Testis (tissue), 2 donors: ENCODE data around the gene CSF3R.
"Not testable (repeated sequence)": the region's sequence is repeated elsewhere in the genome, so short reads cannot be mapped to it uniquely, and the experiment has no call there.

Source experiments
- POLR2A ChIP-seq: fragments of 450-650 bp; IDR thresholded peaks from one replicate; pipeline ENCODE4 v1.6.1; 2017; ENCODE audit warnings: antibody characterized with exemption, mild to moderate bottlenecking, moderate library complexity
- TF ChIP-seq, protein P1 (sequence below), 3 experiments: fragments of 450-650 bp in 2 of 3; fragments of 200-600 bp in 1 of 3; sonication (generic) in 1 of 3; IDR thresholded peaks; one replicate each; pipeline ENCODE4 v1.5.1; 2016 to 2019; ENCODE audit warnings: antibody characterized with exemption in 3 of 3, mild to moderate bottlenecking in 2 of 3, moderate library complexity in 1 of 3

GRCh38 chr1:36511220-36511619 is 28.5 kb upstream of the CSF3R start:
- TF ChIP-seq, protein P1, sequence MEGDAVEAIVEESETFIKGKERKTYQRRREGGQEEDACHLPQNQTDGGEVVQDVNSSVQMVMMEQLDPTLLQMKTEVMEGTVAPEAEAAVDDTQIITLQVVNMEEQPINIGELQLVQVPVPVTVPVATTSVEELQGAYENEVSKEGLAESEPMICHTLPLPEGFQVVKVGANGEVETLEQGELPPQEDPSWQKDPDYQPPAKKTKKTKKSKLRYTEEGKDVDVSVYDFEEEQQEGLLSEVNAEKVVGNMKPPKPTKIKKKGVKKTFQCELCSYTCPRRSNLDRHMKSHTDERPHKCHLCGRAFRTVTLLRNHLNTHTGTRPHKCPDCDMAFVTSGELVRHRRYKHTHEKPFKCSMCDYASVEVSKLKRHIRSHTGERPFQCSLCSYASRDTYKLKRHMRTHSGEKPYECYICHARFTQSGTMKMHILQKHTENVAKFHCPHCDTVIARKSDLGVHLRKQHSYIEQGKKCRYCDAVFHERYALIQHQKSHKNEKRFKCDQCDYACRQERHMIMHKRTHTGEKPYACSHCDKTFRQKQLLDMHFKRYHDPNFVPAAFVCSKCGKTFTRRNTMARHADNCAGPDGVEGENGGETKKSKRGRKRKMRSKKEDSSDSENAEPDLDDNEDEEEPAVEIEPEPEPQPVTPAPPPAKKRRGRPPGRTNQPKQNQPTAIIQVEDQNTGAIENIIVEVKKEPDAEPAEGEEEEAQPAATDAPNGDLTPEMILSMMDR (IDR thresholded peaks at IDR 0.05) = not testable (repeated sequence)
- TF ChIP-seq POLR2A = not testable (repeated sequence)
